ENCODE data around the gene CCDC152.
"Not testable (repeated sequence)": the region's sequence is repeated elsewhere in the genome, so short reads cannot be mapped to it uniquely, and the experiment has no call there.

Gene CCDC152, protein sequence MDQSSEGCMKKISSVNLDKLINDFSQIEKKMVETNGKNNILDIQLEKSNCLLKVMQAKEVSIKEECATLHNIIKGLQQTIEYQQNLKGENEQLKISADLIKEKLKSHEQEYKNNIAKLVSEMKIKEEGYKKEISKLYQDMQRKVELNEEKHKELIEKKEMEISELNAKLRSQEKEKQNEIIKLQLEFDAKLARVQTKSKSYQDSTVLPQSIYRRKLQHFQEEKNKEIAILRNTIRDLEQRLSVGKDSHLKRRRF

DNA sequence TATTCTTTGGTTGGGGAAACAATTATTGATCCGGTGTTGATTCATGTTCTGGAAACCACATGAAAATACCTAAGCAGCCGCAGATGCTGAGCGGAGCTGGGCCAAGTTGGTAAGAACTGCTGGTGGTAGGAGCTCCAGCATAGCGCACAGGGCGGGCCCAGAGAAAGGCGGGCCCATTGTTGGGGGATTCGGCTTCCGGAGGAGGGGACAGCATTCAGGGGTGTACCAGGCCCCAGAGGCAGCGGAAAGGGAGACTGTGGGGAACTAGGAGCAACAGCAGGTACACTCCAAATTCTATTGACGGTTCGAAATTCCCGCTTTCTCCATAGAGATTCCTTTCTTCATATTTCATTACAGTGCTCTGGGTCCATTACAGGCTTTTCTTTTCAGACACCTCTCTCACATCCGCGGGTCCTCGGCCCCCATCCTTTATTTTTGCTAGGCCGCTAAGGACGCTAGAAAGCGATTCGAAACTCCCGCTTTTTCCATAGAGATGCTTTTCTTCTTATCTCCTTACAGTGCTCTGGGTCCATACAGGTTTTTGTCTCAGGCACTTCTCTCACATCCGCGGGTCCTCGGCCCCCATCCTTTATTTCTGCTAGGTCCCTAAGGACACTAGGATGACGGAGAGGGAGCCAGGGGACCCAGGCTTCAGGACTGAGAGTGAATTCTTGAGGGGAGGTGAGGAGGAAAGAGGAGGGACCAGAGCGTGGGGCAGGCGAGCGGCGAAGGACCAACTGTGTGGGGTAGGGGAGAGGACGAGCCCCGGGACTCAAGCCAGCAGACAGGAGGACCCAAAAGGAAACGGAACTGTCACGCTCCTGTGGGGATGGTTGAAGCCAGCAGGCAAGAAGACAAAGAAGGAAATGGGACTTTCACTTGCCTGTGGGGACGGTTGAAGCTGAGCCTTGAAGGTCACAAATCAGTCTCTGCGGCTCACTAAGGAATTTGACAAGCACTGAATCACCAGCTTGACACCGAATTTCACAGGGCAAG is at the start of gene CCDC152:
TSS of gene CCDC152 (plus strand) at position 213 of the 996 bp plus-strand sequence. CDS start 2,304 bp downstream, outside the sequence.
- DNase-seq = no peak

DNA sequence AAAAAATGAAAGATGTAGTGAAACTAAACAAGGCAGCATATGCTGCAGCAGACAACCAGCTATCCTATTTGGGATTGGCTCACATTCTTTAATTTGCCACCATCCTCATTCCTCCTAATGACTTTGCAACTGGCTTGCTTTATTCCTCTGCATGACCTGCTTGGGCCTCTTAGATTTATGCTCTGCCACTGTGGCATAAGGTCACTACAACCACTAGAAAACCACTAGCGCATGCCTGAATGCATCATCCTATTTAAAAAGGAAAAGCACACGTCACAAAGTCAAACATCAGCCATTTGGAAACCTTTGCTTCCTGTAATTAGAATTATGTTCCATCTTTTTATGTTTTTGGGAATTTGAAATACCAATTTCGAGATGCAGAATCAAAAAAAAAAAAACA is 40.8 kb upstream of the CCDC152 start:
- DNase-seq = no peak

DNA sequence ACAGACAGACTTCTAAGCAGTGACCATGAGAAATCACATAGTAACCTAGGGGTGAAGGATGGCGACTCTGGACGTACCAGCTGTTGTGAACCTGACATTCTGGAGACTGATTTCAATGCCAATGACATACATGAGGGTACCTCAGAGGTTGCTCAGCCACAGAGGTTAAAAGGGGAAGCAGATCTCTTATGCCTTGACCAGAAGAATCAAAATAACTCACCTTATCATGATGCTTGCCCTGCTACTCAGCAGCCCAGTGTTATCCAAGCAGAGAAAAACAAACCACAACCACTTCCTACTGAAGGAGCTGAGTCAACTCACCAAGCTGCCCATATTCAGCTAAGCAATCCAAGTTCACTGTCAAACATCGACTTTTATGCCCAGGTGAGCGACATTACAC is 38.0 kb upstream of the CCDC152 start:
- no peak for DNase-seq

DNA sequence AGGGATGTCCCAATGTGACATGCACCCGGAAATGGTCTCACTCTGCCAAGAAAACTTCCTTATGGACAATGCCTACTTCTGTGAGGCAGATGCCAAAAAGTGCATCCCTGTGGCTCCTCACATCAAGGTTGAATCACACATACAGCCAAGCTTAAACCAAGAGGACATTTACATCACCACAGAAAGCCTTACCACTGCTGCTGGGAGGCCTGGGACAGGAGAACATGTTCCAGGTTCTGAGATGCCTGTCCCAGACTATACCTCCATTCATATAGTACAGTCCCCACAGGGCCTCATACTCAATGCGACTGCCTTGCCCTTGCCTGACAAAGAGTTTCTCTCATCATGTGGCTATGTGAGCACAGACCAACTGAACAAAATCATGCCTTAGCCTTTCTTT is 37.6 kb upstream of the CCDC152 start:
- no peak for DNase-seq

DNA sequence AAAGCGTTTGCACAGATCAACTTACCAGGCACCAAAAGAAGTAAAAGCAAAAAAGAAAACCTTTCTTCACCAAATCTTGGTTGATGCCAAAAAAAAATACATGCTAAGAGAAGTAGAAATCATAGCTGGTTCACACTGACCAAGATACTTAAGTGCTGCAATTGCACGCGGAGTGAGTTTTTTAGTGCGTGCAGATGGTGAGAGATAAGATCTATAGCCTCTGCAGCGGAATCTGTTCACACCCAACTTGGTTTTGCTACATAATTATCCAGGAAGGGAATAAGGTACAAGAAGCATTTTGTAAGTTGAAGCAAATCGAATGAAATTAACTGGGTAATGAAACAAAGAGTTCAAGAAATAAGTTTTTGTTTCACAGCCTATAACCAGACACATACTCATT is 36.4 kb upstream of the CCDC152 start:
- DNase-seq = no peak

DNA sequence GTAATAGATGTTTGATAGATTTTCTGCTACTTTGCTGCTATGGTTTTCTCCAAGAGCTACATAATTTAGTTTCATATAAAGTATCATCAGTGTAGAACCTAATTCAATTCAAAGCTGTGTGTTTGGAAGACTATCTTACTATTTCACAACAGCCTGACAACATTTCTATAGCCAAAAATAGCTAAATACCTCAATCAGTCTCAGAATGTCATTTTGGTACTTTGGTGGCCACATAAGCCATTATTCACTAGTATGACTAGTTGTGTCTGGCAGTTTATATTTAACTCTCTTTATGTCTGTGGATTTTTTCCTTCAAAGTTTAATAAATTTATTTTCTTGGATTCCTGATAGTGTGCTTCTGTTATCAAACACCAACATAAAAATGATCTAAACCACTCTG is 35.1 kb upstream of the CCDC152 start:
- DNase-seq = no peak

DNA sequence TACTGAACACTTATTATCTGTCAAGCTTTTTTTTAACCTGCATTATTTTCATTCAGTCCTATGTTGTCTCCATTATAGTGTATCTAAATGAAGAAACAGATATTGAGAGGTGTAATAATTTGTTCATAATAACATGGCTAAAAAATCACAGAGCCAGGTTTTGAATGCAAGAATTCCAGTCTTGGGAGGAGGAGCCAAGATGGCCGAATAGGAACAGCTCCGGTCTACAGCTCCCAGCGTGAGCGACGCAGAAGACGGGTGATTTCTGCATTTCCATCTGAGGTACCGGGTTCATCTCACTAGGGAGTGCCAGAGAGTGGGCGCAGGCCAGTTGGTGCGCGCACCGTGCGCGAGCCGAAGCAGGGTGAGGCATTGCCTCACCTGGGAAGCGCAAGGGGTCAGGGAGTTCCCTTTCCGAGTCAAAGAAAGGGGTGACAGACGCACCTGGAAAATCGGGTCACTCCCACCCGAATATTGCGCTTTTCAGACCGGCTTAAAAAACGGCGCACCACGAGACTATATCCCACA is 22.0 kb upstream of the CCDC152 start:
- DNase-seq = not testable (repeated sequence)

DNA sequence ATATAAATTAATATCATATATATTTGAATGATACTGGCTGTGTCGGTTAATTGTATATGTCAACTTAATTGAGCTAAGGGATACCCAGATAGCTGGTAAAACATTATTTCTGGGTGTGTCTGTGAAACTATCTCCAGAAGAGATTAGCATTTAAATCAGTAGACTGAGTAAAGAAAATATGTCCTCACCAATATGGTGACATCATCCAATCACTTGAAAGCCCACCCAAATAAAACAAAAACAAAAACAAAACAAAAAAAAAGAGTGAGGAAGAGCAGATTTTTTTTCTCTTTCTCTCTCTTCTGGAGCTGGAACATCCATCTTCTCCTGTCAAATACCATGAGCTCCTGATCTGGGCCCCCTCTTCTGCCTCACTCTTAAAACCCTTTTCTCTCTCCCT is 15.7 kb upstream of the CCDC152 start:
- no peak for DNase-seq

DNA sequence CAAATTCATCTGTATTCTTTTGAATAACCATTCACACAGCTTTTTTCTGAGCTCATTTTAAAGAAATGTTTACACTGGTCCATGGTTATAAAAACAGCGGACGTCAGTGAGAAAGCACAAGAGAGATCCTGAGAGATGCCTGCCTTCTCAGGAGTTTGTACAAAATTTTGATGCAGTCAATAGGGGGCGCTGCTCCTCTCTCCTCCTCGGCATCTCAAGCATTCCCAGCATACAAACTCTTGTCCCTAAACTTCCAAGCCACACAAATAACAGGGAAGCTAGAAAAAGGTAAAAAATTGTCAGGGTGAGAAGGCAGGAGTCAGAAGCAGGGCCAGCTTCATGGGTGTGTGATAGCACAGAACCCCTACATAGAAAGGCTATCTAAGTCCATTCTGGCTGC is 11.2 kb upstream of the CCDC152 start:
- no peak for DNase-seq

DNA sequence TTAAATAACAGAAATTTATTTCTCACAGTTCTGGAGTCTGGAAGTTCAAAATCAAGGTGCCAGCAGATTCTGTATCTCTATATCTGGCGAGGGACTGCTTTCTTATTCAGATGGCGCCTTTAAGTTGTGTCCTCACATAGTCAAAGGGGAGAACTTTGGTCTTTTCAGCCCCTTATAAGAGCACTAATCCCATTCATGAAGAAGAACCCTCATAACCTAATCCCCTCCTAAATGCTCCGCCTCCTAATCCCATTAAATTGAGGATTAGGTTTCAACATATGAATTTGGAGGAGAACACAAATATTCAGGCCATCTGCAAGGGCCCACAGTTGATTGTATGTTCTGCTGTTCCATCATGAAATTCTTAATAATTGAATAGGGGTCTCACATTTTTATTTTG is 10.8 kb upstream of the CCDC152 start:
- DNase-seq = no peak

DNA sequence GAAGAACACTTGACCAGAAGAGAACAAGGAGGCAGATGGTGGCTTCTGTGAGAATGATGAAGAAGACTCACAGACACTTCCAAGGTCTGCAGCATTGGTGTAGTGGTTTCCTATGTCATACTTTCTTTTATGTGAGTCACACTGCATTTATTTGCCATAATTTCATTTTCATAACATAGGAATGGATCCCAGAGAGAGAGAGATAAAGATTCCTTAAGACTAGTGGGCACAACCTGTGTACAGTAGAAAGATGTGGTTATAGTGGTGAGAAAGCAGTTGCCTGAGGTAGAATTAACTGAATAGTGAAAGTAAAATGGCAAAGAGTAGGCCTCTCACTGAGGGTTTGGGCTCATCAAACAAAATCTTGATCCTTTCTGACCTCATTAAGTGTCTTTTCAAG is 7.6 kb upstream of the CCDC152 start:
- DNase-seq = no peak

DNA sequence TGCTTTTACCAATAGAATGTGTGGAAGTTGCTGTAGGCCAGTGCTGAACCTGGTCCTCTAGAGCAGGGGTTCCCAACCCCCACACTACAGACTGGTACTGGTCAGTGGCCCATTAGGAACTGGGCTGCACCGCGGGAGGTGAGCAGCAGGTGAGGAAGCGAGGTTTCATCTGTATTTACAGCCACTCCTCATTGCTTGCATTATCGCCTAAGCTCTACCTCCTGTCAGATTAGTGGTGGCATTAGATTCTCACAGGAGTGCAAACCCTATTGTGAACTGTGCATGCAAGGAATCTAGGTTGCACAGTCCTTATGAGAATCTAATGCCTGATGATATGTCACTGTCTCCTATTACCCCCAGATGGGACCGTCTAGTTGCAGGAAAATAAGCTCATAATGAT is 6.1 kb upstream of the CCDC152 start:
- DNase-seq = no peak

DNA sequence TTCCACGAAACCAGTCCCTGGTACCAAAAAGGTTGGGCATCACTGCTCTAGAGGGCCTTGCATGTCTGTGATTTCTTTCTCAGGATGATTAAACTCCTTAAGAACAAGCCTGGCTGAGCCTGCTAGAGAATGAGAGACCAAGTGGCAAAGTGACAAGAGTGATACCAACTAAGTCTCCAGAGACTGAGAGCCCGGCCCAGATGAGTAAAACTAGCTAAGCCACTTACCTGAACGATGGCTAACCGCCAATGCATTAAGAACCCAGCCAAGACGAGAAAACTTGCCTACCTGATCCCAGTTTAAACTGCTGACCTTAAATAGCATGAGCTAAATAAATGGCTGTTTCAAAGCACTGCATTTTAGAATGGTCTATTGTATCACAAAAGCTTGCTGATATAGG is 5.6 kb upstream of the CCDC152 start:
- no peak for DNase-seq

DNA sequence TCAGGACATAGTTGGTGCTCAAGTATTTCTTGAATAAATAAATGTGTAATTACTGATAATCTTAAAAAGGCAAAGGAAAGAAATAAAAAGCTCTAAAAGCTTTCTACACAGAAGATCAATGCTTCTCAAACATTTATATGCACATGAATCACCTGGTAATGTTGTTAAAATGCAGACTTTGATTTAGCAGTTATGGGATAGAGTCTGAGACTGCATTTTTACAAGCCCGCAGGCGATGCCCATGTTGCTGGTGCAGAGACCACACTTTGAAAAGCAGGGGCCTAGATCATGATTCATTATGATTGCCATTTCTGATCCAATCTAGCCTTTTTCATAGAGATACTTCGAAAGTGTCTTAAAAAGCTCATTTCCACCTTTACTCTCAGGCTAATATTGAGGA is 3.5 kb upstream of the CCDC152 start:
- no peak for DNase-seq

DNA sequence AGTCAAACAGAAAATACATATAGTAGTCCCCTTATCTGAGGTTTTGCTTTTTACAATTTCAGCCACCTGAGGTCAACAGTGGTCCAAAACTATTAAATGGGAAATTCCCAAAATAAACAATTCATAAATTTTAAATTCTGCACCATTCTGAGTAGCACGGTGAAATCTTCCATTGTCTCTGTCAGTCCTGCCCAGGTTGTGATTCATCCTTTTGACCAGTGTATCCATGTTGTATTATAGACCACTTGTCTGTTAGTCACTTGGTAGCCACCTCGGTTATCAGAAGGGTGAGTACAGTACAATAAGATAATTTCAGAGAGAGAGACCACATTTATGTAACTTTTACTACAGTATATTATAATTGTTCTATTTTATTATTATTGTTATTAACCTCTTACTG is 2.8 kb downstream of the CCDC152 start:
- no peak for DNase-seq

DNA sequence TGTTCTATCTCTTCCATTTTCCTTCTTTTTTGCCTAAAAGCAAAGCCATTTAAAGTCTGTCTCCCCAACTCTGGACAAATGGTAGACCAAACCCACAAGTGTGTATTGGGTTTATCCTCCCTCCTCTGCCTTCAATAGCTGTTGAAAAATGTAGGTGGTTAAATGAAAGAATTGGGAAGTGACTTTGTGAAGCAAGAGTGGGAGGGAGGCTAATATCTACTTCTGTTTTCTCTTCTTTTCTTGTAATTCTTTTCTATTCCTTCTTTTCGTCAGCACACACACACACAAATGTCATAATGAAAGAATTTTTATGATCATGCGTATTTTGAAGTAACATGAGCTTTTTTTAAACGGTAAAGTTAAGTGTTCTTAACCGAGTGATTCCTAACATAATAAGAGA is 3.8 kb downstream of the CCDC152 start:
- no peak for DNase-seq

DNA sequence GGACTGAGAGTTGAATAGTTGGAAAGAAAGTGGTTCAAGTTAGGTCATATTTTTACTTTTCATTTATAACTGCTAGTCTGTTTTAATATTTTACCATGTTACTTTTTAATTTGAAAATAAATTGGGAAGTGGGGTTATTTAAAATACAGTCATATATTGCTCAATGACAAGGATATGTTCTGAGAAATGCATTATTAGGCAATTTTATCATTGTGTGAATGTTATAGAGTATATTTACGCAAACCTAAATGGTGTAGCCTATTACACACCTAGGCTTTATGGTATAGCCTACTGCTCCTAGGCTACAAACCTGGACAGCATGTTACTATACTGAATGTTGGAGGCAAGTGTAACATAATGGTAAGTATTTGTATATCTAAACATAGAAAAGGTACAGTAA is 5.2 kb downstream of the CCDC152 start:
- DNase-seq = no peak

DNA sequence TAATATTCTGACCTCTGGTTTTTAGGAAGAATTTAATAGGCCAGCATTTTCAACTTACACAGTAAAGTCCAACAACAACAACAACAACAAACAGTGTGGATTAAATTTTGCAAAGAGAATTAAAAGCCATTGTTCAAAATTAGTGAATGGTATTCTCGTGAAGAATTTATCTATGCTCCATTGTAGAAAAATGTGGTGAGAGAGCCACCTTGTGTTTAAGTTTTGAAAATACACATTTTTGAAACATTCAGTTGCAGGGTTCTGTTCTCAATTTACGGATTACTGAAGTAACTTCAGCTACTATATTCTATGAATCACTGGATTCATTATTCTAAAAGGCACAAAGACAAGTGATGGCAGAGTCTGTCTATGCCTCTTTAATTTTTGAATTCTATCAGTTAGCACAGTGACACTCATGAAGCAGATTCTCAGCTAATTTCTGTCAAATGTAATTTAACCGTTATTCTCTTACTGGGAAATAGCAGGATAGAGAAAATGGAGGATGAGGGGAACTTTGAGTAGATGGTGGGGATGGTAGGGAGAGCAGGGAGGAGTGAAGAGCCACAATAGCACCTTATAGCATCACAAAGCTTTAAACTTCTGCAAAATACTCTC is 11.0 kb downstream of the CCDC152 start:
- no peak for DNase-seq

DNA sequence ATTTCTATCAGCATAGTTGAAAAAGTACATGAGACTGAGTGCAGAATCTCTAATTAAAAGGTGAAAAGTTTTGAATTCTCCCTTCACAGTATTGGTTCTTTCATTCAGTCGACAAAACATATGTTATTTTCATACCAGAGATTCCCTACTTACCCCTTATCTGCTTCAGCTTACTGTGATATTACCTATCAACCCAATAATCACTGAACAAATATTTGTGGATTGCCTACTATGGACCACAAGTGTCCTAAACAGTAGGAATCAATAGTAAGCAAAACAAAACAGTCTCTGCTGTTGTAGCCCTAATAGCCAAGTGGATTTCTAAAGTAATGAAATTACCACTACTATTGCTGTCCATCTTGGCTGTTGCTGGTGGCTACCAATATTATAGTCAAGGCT is 11.5 kb downstream of the CCDC152 start:
- no peak for DNase-seq

DNA sequence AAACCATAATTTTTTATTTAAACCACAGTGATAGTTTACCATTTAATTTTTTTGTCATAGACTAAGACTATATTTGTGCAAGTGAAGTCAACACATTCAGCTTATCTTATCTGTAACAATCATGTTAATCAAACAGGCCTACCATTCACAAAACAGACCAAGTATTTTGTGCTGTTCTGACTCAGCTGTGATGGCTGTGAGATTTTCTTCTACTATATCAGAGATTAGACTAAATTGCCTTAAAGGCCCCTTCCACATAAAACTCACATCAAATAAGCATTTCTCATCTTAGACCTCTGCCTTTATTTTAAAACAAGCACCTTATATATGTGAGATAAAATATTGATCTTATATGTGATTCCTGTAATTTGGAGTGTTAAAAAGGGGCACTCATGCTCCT is 13.4 kb downstream of the CCDC152 start:
- no peak for DNase-seq

DNA sequence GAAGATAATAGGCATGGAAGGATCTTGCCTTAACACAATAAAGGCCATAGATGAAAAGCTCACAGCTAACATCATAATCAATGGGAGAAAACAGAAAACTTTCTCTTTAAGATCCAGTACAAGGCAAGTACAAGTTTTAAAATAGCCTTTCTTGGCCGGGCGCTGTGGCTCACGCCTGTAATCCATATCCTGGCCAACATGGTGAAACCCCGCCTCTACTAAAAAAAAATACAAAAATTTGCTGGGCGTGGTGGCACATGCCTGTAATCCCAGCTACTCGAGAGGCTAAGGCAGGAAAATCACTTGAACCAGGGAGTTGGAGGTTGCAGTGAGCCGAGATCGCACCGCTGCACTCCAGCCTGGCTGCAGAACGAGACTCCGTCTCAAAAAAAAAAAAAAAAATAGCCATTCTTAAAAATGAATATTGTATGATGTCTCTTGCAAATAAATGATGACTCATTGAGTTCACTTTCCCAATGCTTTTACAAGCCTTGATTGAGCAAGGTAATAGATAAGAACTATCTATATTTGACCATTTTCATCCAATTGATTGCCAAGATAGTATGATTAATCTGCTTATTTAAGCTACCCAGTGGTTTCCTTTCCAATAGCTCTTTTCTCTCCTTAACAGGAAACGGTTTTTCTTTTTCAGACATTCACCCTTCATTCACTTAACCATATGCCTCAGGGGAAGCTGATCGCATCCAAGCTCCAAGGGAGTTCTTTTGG is 15.8 kb downstream of the CCDC152 start:
- DNase-seq = no peak

DNA sequence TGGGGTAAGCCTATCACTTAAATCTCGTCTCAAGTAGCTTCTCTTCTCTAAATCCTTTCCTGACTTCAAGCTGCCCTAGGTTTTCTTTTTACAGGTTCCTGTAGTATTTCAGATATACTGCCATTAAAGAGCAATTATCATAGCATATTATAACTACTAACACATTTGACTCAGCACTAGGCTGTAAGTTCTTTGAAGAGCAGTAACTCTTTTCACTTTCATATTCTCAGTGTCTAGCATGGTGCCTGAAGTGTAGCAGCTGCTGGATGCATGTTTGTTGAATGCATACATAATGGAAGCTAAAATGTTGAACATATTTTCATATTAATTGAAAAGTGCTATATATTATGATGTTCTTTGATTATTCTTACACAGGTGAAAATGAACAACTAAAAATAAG is 22.5 kb downstream of the CCDC152 start:
- DNase-seq = no peak

DNA sequence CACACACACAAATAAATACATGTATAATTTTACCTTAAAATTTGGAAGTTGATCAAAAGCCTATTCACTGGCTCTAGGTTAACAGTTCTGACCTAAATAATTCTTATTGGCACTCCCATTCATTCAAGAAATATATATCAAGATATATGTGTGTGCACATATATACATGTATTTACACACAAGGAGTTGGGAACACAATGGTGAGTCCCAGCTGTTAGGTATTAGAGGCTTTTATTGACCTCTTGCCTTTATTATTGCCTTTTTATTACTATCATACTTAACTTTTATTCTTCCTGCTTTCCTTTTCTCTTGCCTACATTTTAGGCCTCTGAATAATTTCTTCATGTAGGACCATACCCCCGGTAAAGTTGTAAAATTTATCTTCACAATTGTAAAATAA is 25.0 kb downstream of the CCDC152 start:
- no peak for DNase-seq
